SU-DHL-6 (cell line): ENCODE data around the gene TPMT.

Experiments
- H2AFZ ChIP-seq: fragments of 200-600 bp; sonication (generic); 2 replicates; pipeline ENCODE4 v1.6.1; 2014; ENCODE audit warnings: low read depth, mild to moderate bottlenecking, moderate library complexity, mixed read lengths, antibody characterized with exemption, low read length; ENCODE audit not compliant: severe bottlenecking
- H3F3A ChIP-seq: fragments of 200-600 bp; shearing (Covaris generic); 2 replicates; pipeline ENCODE4 v1.6.0; 2016; ENCODE audit warnings: antibody characterized with exemption, mild to moderate bottlenecking; ENCODE audit not compliant: insufficient read depth
- H3K27ac ChIP-seq: fragments of 200-600 bp; sonication (generic); 2 replicates; pipeline ENCODE4 v1.5.1; 2016; ENCODE audit warnings: low read depth, mild to moderate bottlenecking, low read length, moderate library complexity, mixed read lengths
- H3K27me3 ChIP-seq: fragments of 200-600 bp; sonication (generic), shearing (Covaris generic); 2 replicates; pipeline ENCODE4 v1.6.0; 2014; ENCODE audit warnings: mild to moderate bottlenecking, low read length
- H3K36me3 ChIP-seq: fragments of 200-600 bp; sonication (generic); 2 replicates; pipeline ENCODE4 v1.6.1; 2014; ENCODE audit warnings: mild to moderate bottlenecking, low read length, mixed read lengths
- H3K4me2 ChIP-seq: fragments of 300-600, 200-600 bp; shearing (Covaris generic), sonication (generic); 2 replicates; pipeline ENCODE4 v1.6.0; 2014; ENCODE audit warnings: low read length, low read depth, mild to moderate bottlenecking; ENCODE audit not compliant: poor library complexity, severe bottlenecking
- H3K4me3 ChIP-seq: fragments of 200-600 bp; sonication (generic); 2 replicates; pipeline ENCODE4 v1.5.1; 2014; ENCODE audit warnings: antibody characterized with exemption, low read length, mild to moderate bottlenecking, mixed read lengths; ENCODE audit not compliant: insufficient read depth, poor library complexity, severe bottlenecking
- H3K79me2 ChIP-seq: fragments of 200-600 bp; sonication (generic); 2 replicates; pipeline ENCODE4 v1.6.1; 2014; ENCODE audit warnings: mild to moderate bottlenecking, low read length, moderate library complexity; ENCODE audit not compliant: insufficient read depth
- H3K9ac ChIP-seq: fragments of 200-600 bp; sonication (generic); 2 replicates; pipeline ENCODE4 v1.7.0; 2014; ENCODE audit warnings: mild to moderate bottlenecking, low read length
- H3K9me2 ChIP-seq: fragments of 200-600 bp; sonication (generic); replicated peaks from 2 replicates; pipeline ENCODE4 v1.6.1; 2014; ENCODE audit warnings: low read length; ENCODE audit not compliant: insufficient read depth
- H3K9me3 ChIP-seq: fragments of 200-600 bp; sonication (generic); 2 replicates; pipeline ENCODE4 v1.6.1; 2014; ENCODE audit warnings: low read length, mixed read lengths; ENCODE audit not compliant: insufficient read depth
- H4K20me1 ChIP-seq: fragments of 200-600 bp; sonication (generic); 2 replicates; pipeline ENCODE4 v1.6.1; 2014; ENCODE audit warnings: low read depth, mild to moderate bottlenecking, antibody characterized with exemption, low read length, moderate library complexity, mixed read lengths
- EZH2phosphoT487 ChIP-seq: fragments of 200-600 bp; sonication (generic), shearing (Covaris generic); conservative IDR thresholded peaks from 2 replicates; pipeline ENCODE4 v1.6.1; 2018; ENCODE audit warnings: mild to moderate bottlenecking, antibody characterized with exemption, low read length, moderate library complexity, mixed read lengths
- TF ChIP-seq, protein P1 (sequence below): fragments of 200-600 bp; sonication (generic); IDR thresholded peaks from one replicate; pipeline ENCODE4 v1.5.1; 2017; ENCODE audit warnings: antibody characterized with exemption, mild to moderate bottlenecking, low read length, moderate library complexity; ENCODE audit not compliant: insufficient read depth, poor library complexity, severe bottlenecking

The TPMT gene

DNA sequence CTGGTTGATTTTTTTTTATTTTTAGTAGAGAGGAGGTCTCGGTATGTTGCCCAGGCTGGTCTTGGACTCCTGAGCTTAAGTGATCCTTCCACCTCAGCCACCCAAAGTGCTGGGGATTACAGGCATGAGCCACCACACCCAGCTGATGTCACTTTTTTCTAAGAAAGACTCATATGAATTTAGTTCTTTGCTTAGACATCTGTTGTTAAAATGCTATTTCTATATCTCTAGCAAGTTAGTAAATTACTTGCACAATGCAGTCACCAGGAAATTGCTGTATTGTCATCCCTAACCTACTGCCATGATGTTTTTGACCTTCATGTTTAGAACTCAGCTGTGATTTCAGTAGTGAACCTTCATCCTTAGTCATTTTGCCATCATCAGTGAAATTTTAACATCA, 6.0 kb upstream of the TPMT start:
- Histone ChIP-seq H3K4me2 (no peak overlapping the region), H3F3A (peaks cover 17% of the 10 kb centered on the region), H4K20me1 (no peaks in the 10 kb centered on the region), H3K27ac (no peak overlapping the region), H3K9me2 (no peaks in the 10 kb centered on the region), H2AFZ (no peak overlapping the region), H3K79me2 (peaks cover 5% of the 10 kb centered on the region; the same call in 1 of the 2 replicates), H3K36me3 (peaks cover 31% of the 10 kb centered on the region), H3K27me3 (no peaks in the 10 kb centered on the region), H3K9ac (no peak overlapping the region), H3K4me3 (no peak overlapping the region), H3K9me3 (no peaks in the 10 kb centered on the region)
- TF ChIP-seq, protein P1, sequence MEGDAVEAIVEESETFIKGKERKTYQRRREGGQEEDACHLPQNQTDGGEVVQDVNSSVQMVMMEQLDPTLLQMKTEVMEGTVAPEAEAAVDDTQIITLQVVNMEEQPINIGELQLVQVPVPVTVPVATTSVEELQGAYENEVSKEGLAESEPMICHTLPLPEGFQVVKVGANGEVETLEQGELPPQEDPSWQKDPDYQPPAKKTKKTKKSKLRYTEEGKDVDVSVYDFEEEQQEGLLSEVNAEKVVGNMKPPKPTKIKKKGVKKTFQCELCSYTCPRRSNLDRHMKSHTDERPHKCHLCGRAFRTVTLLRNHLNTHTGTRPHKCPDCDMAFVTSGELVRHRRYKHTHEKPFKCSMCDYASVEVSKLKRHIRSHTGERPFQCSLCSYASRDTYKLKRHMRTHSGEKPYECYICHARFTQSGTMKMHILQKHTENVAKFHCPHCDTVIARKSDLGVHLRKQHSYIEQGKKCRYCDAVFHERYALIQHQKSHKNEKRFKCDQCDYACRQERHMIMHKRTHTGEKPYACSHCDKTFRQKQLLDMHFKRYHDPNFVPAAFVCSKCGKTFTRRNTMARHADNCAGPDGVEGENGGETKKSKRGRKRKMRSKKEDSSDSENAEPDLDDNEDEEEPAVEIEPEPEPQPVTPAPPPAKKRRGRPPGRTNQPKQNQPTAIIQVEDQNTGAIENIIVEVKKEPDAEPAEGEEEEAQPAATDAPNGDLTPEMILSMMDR: no peak
- no peak for TF ChIP-seq EZH2phosphoT487

- H3K79me2 ChIP-seq: peaks cover 5% of the 10 kb centered on the region; the same call in 1 of the 2 replicates
- H3K9me3 ChIP-seq: no peaks in the 10 kb centered on the region
- H2AFZ ChIP-seq: peak overlapping the region; percentile 91
- TF ChIP-seq, protein P1: peak; percentile 35
- no peak for TF ChIP-seq EZH2phosphoT487
- H3K9ac ChIP-seq: peak overlapping the region; percentile 85
- no peaks in the 10 kb centered on the region for H3K27me3 ChIP-seq
- peak overlapping the region; percentile 83 for H3K4me3 ChIP-seq
- no peaks in the 10 kb centered on the region for H4K20me1 ChIP-seq
- H3K36me3 ChIP-seq: peaks cover 8% of the 10 kb centered on the region; the same call in 1 of the 2 replicates
- peak overlapping the region; percentile 78 for H3K4me2 ChIP-seq
- H3F3A ChIP-seq: peaks cover 19% of the 10 kb centered on the region
- peak overlapping the region; percentile 73 for H3K27ac ChIP-seq
- H3K9me2 ChIP-seq: no peaks in the 10 kb centered on the region
Measured at GRCh38 chr6:18155864-18156421, 1.1 kb upstream of the TPMT start.

DNA sequence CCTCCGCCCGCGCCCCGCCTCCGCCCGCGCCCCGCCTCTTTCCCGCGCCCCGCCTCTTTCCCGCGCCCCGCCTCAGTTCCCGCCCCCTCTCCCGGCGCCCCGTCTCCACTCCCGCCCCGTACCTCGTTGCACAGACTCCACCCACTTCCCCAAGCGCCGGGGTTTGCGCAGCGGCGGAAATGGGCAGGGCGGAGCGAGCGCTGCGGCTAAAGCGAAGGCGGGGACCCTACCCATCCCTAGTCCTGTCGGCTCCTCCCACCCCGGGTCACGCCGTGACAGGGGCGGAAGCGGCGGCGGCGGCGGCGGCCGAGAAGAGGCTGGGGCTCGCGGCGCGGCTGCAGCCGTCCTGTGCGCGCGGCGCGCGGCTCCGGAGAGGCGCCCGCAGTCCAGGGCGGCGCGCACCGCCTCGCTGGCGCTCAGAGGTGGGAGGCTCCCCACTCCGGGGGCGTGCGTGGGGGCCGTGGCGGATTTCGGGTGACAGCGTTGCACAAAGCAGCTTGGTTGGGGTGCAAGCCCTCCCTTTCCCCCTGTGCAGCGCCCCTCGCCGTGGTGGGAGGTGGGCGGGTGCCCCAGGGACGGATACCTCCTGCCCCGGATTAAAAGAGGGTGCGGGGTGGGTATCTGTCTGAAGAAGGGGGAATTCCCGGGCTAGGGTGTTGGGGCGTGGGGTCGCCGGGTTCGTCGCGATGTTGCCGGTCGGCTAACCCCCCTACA, 430 bp upstream of the TPMT start, which contains the start of gene KDM1B:
Gene KDM1B, plus strand, starts transcription at position 273 of the 714 bp plus-strand sequence. CDS start 4,474 bp downstream, outside the sequence.
- TF ChIP-seq, protein P1: no peak
- TF ChIP-seq EZH2phosphoT487: no peak
- Histone ChIP-seq H3K9ac (peak within 1 kb of the TSS; percentile 85), H3K4me2 (peak within 1 kb of the TSS; percentile 81), H3F3A (peaks cover 19% of the 10 kb centered on the region), H4K20me1 (no peaks in the 10 kb centered on the region), H3K9me3 (no peaks in the 10 kb centered on the region), H3K9me2 (no peaks in the 10 kb centered on the region), H3K36me3 (peaks cover 8% of the 10 kb centered on the region; the same call in 1 of the 2 replicates), H3K27me3 (no peaks in the 10 kb centered on the region), H3K27ac (peak within 1 kb of the TSS; percentile 73), H3K4me3 (peak within 1 kb of the TSS; percentile 88), H3K79me2 (peaks cover 5% of the 10 kb centered on the region; the same call in 1 of the 2 replicates), H2AFZ (peak within 1 kb of the TSS; percentile 96)
